Osteoblast (primary cell): ENCODE measurements around the gene MAEL. TPM values are rescaled to one million over a fixed set of nuclear protein-coding genes. Genes with fewer than 3 reads are reported as not detected.

Source experiments
- DNase-seq: peaks from one replicate; pipeline ENCODE4 v3.0.0; 2011; ENCODE audit warnings: low spot score, mixed read lengths; ENCODE audit not compliant: insufficient read length; ENCODE audit errors: missing footprints
- H2AFZ ChIP-seq: 2 replicates; pipeline ENCODE4 v1.6.0; 2011; ENCODE audit warnings: mild to moderate bottlenecking, low read length
- H3K27ac ChIP-seq: 2 replicates; pipeline ENCODE4 v1.5.1; 2011; ENCODE audit warnings: mild to moderate bottlenecking, low read depth, low read length, moderate library complexity
- H3K27me3 ChIP-seq: 2 replicates; pipeline ENCODE4 v1.6.0; 2012; ENCODE audit warnings: mild to moderate bottlenecking, control low read depth, inconsistent platforms, low read length, moderate library complexity; ENCODE audit not compliant: insufficient read depth
- H3K36me3 ChIP-seq: 2 replicates; pipeline ENCODE4 v1.5.1; 2011; ENCODE audit warnings: mild to moderate bottlenecking, low read length, control low read depth, moderate library complexity; ENCODE audit not compliant: insufficient read depth
- H3K4me1 ChIP-seq: 2 replicates; pipeline ENCODE4 v1.5.1; 2011; ENCODE audit warnings: mild to moderate bottlenecking, low read length, control low read depth, moderate library complexity; ENCODE audit not compliant: insufficient read depth
- H3K4me2 ChIP-seq: 2 replicates; pipeline ENCODE4 v1.6.0; 2011; ENCODE audit warnings: mild to moderate bottlenecking, low read length; ENCODE audit not compliant: insufficient read depth
- H3K4me3 ChIP-seq: fragments of 200-600 bp; sonication (generic); 3 replicates; pipeline ENCODE4 v1.5.1; 2012; ENCODE audit warnings: mild to moderate bottlenecking, low read length, inconsistent platforms; ENCODE audit not compliant: insufficient read depth
- H3K79me2 ChIP-seq: 2 replicates; pipeline ENCODE4 v1.6.0; 2012; ENCODE audit warnings: mild to moderate bottlenecking, low read length, control low read depth, inconsistent platforms; ENCODE audit not compliant: insufficient read depth
- H3K9me3 ChIP-seq: 2 replicates; pipeline ENCODE4 v1.5.1; 2011; ENCODE audit warnings: low read depth, low read length, control low read depth
- H4K20me1 ChIP-seq: 2 replicates; pipeline ENCODE4 v1.6.0; 2012; ENCODE audit warnings: mild to moderate bottlenecking, low read length, control low read depth; ENCODE audit not compliant: insufficient read depth
- total RNA-seq: library from RNA; depleted of rRNA; stranded (reverse); fragments of >200 nt; gene quantifications from 2 replicates; pipeline ENCODE4 v1.2.3, GENCODE V29; 2012
- TF ChIP-seq, protein P1 (sequence below): IDR thresholded peaks from 2 replicates; pipeline ENCODE4 v1.5.1; 2011; ENCODE audit warnings: mild to moderate bottlenecking, low read depth, low read length, moderate library complexity; ENCODE audit errors: extremely low read depth

Gene MAEL
- total RNA-seq, 1 donor, result not detected

- no peaks in the 10 kb centered on the region for H3K79me2 ChIP-seq
- H3K4me2 ChIP-seq, result no peak overlapping the region
- H4K20me1 ChIP-seq, result no peaks in the 10 kb centered on the region
- no peak overlapping the region for H3K27ac ChIP-seq
- H3K4me1 ChIP-seq, result no peaks in the 10 kb centered on the region
- no peak for DNase-seq
- TF ChIP-seq, protein P1, sequence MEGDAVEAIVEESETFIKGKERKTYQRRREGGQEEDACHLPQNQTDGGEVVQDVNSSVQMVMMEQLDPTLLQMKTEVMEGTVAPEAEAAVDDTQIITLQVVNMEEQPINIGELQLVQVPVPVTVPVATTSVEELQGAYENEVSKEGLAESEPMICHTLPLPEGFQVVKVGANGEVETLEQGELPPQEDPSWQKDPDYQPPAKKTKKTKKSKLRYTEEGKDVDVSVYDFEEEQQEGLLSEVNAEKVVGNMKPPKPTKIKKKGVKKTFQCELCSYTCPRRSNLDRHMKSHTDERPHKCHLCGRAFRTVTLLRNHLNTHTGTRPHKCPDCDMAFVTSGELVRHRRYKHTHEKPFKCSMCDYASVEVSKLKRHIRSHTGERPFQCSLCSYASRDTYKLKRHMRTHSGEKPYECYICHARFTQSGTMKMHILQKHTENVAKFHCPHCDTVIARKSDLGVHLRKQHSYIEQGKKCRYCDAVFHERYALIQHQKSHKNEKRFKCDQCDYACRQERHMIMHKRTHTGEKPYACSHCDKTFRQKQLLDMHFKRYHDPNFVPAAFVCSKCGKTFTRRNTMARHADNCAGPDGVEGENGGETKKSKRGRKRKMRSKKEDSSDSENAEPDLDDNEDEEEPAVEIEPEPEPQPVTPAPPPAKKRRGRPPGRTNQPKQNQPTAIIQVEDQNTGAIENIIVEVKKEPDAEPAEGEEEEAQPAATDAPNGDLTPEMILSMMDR, result no peak
- H2AFZ ChIP-seq, result no peak overlapping the region
- peaks cover 9% of the 10 kb centered on the region for H3K27me3 ChIP-seq
- no peaks in the 10 kb centered on the region for H3K9me3 ChIP-seq
- no peaks in the 10 kb centered on the region for H3K36me3 ChIP-seq
- no peak overlapping the region for H3K4me3 ChIP-seq
Observed at GRCh38 chr1:166953491-166953890, 35.6 kb upstream of the MAEL start.

DNA sequence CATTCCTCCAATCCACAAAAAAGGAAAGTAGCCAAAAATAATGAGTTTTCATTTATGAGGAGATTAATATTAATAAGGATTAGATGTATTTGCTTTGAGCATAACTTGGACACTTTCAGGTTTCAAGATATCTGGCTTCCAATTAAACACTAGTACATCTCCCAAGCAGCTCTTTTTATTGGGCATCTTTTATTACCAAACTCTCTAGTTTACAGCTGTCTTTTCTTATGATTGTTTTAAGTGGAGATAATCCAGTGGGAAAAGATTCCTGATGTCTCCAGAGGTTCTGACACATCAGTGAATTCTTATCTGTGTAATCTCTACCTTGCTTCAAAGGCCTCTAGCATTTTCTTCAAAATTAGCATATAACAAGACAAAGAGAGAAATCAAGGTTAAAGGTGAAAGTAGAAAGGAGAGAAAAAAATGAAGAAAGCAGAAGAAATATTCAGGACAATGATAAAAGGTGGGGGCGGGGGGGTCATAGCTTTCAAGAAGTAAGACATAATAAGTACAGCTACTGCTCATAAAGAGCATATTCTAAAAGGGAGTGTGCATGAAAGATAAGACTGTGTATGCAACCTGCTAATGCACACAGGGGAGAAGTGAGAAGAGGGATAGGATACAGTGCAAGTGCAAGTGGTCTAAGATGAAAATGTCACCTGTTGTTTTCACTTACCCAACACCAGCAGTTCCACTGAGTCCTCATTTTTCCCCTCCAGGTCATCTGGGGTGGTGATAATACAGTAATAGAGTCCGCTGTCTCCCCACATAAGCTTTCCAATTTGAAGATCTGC is 32.8 kb upstream of the MAEL start:
- TF ChIP-seq, protein P1, result no peak

DNA sequence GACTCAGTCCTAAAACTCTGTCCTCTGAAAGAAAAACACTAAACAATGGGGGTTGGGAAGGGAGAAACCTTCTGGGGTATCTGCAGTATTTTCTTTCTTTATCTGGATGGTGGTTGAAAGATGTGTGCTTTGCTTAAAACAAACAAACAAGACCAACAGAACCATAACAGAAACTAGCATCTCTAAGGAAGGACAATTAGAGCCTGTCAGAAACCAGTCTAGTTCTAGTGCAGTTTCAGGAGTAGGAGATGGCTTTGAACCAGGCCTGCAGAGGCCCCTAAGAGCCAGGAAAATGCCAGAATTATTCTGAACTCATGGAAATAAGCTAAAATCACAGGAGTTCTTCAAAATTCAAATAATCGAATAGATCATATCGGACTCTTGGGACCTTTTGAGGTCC is 32.2 kb upstream of the MAEL start:
- no peaks in the 10 kb centered on the region for H3K79me2 ChIP-seq
- H3K4me1 ChIP-seq, result no peaks in the 10 kb centered on the region
- H3K36me3 ChIP-seq, result no peaks in the 10 kb centered on the region
- no peaks in the 10 kb centered on the region for H4K20me1 ChIP-seq
- no peak overlapping the region for H3K4me2 ChIP-seq
- H2AFZ ChIP-seq, result no peak overlapping the region
- no peak overlapping the region for H3K27ac ChIP-seq
- no peaks in the 10 kb centered on the region for H3K27me3 ChIP-seq
- H3K4me3 ChIP-seq, result no peak overlapping the region
- TF ChIP-seq, protein P1, result no peak
- DNase-seq, result no peak
- no peaks in the 10 kb centered on the region for H3K9me3 ChIP-seq

More for the DNA sequence above, 32.8 kb upstream of the MAEL start:
- DNase-seq, result no peak
- no peaks in the 10 kb centered on the region for H3K36me3 ChIP-seq
- no peaks in the 10 kb centered on the region for H3K79me2 ChIP-seq
- no peak overlapping the region for H2AFZ ChIP-seq
- H3K9me3 ChIP-seq, result no peaks in the 10 kb centered on the region
- H4K20me1 ChIP-seq, result no peaks in the 10 kb centered on the region
- H3K4me2 ChIP-seq, result no peak overlapping the region
- no peak overlapping the region for H3K4me3 ChIP-seq
- H3K4me1 ChIP-seq, result no peaks in the 10 kb centered on the region
- H3K27me3 ChIP-seq, result no peaks in the 10 kb centered on the region
- H3K27ac ChIP-seq, result no peak overlapping the region

DNA sequence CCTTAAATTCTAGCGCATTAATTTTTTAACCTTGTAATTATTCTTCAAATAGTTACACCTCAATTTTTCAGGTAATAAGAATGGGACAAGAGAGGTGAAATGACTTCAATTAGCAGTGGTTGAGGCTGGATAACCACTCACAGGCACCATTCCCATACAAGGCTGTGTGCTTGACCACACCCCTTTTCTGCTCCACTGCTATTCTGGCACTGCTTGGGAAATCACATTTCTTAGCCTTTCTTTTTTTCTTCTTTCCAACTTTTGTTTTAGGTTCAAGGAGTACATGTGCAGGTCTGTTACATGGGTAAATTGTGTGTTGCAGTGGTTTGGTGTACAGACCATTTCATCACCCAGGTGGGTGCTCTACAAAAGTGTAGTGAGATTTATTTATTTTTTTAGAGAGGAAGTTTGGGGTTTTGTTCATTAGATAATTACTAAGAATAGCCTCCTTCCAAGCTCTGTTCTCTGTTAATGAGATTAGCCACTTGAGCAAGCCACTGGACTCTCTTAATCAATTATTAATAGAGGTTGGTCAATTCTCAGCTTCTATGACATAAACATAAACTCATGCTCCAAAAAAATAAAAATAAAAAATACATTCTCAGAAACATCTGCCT is 28.1 kb upstream of the MAEL start:
- Histone ChIP-seq H3K4me1 (no peaks in the 10 kb centered on the region), H3K4me2 (no peak overlapping the region), H4K20me1 (no peaks in the 10 kb centered on the region), H3K4me3 (no peak overlapping the region), H3K36me3 (no peaks in the 10 kb centered on the region), H2AFZ (no peak overlapping the region), H3K9me3 (no peaks in the 10 kb centered on the region), H3K79me2 (no peaks in the 10 kb centered on the region), H3K27me3 (no peaks in the 10 kb centered on the region), H3K27ac (no peak overlapping the region)
- TF ChIP-seq, protein P1, result no peak
- no peak for DNase-seq
